Measurements from ENCODE around the gene EREG.
A peak's percentile ranks its signal among the peaks of the same experiment; 100 is the strongest.

Gene EREG

DNA sequence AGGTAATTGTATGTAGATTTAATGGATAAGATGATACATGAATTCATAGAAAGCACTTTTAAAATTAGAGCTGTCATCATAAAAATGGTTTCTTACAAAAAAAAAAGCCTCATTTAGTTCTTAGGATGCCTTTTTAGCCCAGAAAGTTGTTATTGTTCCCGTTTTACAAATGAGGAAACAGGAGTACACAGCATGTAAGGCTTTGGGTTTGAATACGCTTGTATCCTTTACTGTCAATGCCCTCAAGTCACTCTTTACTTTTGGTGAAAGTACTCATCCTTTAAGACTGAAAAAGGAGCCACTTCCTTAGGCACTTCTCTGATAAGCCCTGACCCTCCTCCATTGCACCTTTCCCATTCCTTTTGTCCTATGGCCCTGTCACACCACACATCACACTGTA lies 4.9 kb downstream of the EREG start:
- H3K4me2 ChIP-seq (ENCODE audit: low read length) = no peak overlapping the region

GRCh38 chr4:74370912-74371311 lies 6.0 kb downstream of the EREG start:
- TF ChIP-seq EZH2phosphoT487 (IDR thresholded peaks at IDR 0.05; ENCODE audit: borderline replicate concordance, low read length) (no peak), CTCF (IDR thresholded peaks at IDR 0.05; ENCODE audit: low read depth, low read length, poor library complexity, severe bottlenecking) (peak; percentile 66)
- Histone ChIP-seq H4K20me1 (ENCODE audit: control insufficient read depth, insufficient read depth, low read depth, low read length) (no peaks in the 10 kb centered on the region), H3K4me3 (ENCODE audit: low read length) (no peak overlapping the region), H3K36me3 (ENCODE audit: control insufficient read depth, low read length) (no peaks in the 10 kb centered on the region), H3K9me3 (ENCODE audit: control insufficient read depth, insufficient read depth, low read length) (no peaks in the 10 kb centered on the region), H3K4me1 (ENCODE audit: control insufficient read depth, low read length) (no peaks in the 10 kb centered on the region), H3K27me3 (ENCODE audit: control insufficient read depth, low read length) (peaks cover 4% of the 10 kb centered on the region; the same call in 1 of the 2 replicates), H3K79me2 (ENCODE audit: control insufficient read depth, low read length) (no peaks in the 10 kb centered on the region), H3K9me2 (replicated peaks; ENCODE audit: control insufficient read depth, low read length) (no peaks in the 10 kb centered on the region), H3F3A (ENCODE audit: control insufficient read depth, insufficient read depth) (no peaks in the 10 kb centered on the region), H3K27ac (ENCODE audit: low read depth, low read length) (no peak overlapping the region), H3K4me2 (ENCODE audit: low read length) (no peak overlapping the region)

More for the DNA sequence above, 4.9 kb downstream of the EREG start:
- H3K27me3 ChIP-seq (ENCODE audit: control insufficient read depth, low read length) = peaks cover 4% of the 10 kb centered on the region; the same call in 1 of the 2 replicates
- H4K20me1 ChIP-seq (ENCODE audit: control insufficient read depth, insufficient read depth, low read depth, low read length) = no peaks in the 10 kb centered on the region
- no peak overlapping the region for H3K27ac ChIP-seq (ENCODE audit: low read depth, low read length)
- no peaks in the 10 kb centered on the region for H3K9me3 ChIP-seq (ENCODE audit: control insufficient read depth, insufficient read depth, low read length)
- no peaks in the 10 kb centered on the region for H3K9me2 ChIP-seq (replicated peaks; ENCODE audit: control insufficient read depth, low read length)
- no peaks in the 10 kb centered on the region for H3K79me2 ChIP-seq (ENCODE audit: control insufficient read depth, low read length)
- no peak overlapping the region for H3K4me3 ChIP-seq (ENCODE audit: low read length)
- no peaks in the 10 kb centered on the region for H3F3A ChIP-seq (ENCODE audit: control insufficient read depth, insufficient read depth)
- H3K4me1 ChIP-seq (ENCODE audit: control insufficient read depth, low read length) = no peaks in the 10 kb centered on the region
- H3K36me3 ChIP-seq (ENCODE audit: control insufficient read depth, low read length) = no peaks in the 10 kb centered on the region
- TF ChIP-seq EZH2phosphoT487 (IDR thresholded peaks at IDR 0.05; ENCODE audit: borderline replicate concordance, low read length) = no peak
- no peak for TF ChIP-seq CTCF (IDR thresholded peaks at IDR 0.05; ENCODE audit: low read depth, low read length, poor library complexity, severe bottlenecking)

DNA sequence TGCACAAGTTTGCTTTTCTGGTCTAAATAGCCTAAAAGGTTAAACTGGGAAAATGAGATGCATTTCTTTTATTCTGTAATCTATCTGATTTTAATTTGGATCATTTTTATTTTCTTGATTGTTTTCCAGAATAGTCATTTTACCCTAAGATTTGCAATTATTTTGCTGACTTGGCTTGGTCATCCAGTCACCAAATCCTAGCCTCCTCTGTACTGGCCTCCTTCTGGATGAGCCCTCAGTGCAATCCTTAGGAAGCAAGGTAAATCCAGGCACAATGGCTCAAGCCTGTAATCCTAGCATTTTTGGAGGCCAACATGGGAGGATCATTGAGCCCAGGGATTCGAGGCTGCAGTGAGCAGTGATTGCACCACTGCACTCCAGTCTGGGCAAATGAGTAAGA lies 9.2 kb downstream of the EREG start:
- Histone ChIP-seq H3K4me3 (ENCODE audit: low read length) (no peak overlapping the region), H3K4me1 (ENCODE audit: control insufficient read depth, low read length) (no peaks in the 10 kb centered on the region), H3K27ac (ENCODE audit: low read depth, low read length) (no peak overlapping the region), H3K4me2 (ENCODE audit: low read length) (no peak overlapping the region), H3K9me2 (replicated peaks; ENCODE audit: control insufficient read depth, low read length) (no peaks in the 10 kb centered on the region), H3K9me3 (ENCODE audit: control insufficient read depth, insufficient read depth, low read length) (no peaks in the 10 kb centered on the region), H3K27me3 (ENCODE audit: control insufficient read depth, low read length) (no peaks in the 10 kb centered on the region), H3K79me2 (ENCODE audit: control insufficient read depth, low read length) (no peaks in the 10 kb centered on the region), H3K36me3 (ENCODE audit: control insufficient read depth, low read length) (no peaks in the 10 kb centered on the region), H4K20me1 (ENCODE audit: control insufficient read depth, insufficient read depth, low read depth, low read length) (no peaks in the 10 kb centered on the region), H3F3A (ENCODE audit: control insufficient read depth, insufficient read depth) (no peaks in the 10 kb centered on the region)
- TF ChIP-seq EZH2phosphoT487 (IDR thresholded peaks at IDR 0.05; ENCODE audit: borderline replicate concordance, low read length) (no peak), CTCF (IDR thresholded peaks at IDR 0.05; ENCODE audit: low read depth, low read length, poor library complexity, severe bottlenecking) (no peak)
